Gastroesophageal sphincter (tissue), 3 donors: ENCODE measurements around the gene AHDC1.

Source experiments
- CTCF ChIP-seq, 4 experiments: fragments of 200-600 bp in 2 of 4; fragments of 450-650 bp in 2 of 4; sonication (generic) in 1 of 4; IDR thresholded peaks; one replicate each; pipeline ENCODE4 v1.5.1; 2017 to 2019; ENCODE audit warnings: antibody characterized with exemption in 4 of 4, mild to moderate bottlenecking in 2 of 4, moderate library complexity in 2 of 4
- EP300 ChIP-seq: sonication (generic); formaldehyde crosslinking; IDR thresholded peaks from one replicate; pipeline ENCODE4 v1.6.1; 2017; ENCODE audit warnings: antibody characterized with exemption, mild to moderate bottlenecking
- POLR2A ChIP-seq, 2 donors: fragments of 450-650 bp; IDR thresholded peaks; one replicate each; pipeline ENCODE4 v1.6.1; 2017; ENCODE audit warnings: antibody characterized with exemption in 2 of 2, mild to moderate bottlenecking in 2 of 2, moderate library complexity in 1 of 2

GRCh38 chr1:27525296-27526272 lies 78.4 kb downstream of the AHDC1 start:
- TF ChIP-seq POLR2A (IDR thresholded peaks at IDR 0.05) (no peak), CTCF (IDR thresholded peaks at IDR 0.05) (no peak), EP300 (no peak)
